NCI-H226 (cell line): ENCODE measurements around the gene RHBDD2.
"Not testable (repeated sequence)": the region's sequence is repeated elsewhere in the genome, so short reads cannot be mapped to it uniquely, and the experiment has no call there.

Experiments used
- DNase-seq: peaks from one replicate; pipeline ENCODE4 v3.0.0-alpha.2; 2015

RHBDD2 gene

DNA sequence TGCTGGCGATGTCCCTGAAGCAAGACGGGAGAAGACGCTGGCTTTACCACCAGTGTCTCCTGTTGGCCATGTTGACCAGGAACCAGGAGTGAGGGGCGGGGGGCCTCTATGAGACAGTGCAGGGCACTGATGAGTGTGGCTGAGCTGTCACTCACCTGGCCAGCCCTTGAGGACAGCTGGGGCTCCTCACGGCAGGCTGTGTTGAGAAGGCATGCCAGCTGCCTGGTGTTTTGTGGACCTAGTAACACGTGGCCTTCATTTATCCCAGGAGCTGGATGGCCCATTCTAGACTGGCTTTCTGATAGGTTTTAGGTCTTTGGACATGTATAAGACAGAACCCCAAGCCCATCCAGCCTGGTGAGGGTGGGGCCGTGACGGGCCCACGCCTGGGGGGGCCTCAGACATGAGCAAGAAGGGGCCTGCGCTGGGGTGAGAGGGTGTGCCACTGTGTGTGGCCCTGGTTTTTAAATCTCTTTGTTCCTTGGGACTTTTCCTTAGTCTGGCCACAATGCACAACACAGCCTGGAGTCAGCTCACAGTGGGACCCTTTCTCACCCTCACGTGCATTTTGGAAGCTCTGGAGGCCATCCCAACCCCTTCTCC lies 10.5 kb downstream of the RHBDD2 start:
- DNase-seq: no peak

DNA sequence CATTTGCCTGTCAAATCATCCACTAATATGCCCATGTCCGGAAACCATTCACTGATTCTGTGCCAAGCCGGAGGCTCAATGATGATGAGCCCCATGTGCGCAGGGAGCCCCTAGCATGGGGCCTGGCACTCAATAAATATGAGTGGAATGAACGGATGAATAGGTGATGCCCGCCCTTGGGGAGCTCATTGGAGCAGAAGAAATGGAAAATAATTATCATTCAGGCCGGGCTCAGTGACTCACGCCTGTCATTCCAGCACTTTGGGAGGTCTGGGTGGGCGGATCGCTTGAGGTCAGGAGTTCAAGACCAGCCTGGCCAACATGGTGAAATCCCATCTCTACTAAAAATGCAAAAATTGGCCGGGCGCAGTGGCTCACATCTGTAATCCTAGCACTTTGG lies 11.0 kb downstream of the RHBDD2 start:
- peak; percentile 24 for DNase-seq

DNA sequence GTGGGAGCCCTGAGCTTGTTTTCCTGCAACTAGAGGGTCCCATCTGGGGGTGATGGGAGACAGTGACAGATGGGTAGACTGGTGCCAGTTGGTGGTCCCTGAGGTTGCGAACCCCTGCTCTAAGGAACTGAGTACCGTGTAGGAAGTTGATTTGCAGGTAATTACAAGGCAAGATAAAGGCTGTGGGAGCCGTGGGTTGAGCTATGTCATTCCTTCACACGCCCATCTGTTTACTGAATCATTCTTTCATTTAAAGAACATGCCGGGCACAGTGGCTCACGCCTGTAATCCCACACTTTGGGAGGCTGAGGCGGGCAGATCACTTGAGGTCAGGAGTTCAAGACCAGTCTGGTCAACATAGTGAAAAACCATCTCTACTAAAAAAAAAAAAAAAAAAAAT lies 12.4 kb downstream of the RHBDD2 start:
- DNase-seq: not testable (repeated sequence)

DNA sequence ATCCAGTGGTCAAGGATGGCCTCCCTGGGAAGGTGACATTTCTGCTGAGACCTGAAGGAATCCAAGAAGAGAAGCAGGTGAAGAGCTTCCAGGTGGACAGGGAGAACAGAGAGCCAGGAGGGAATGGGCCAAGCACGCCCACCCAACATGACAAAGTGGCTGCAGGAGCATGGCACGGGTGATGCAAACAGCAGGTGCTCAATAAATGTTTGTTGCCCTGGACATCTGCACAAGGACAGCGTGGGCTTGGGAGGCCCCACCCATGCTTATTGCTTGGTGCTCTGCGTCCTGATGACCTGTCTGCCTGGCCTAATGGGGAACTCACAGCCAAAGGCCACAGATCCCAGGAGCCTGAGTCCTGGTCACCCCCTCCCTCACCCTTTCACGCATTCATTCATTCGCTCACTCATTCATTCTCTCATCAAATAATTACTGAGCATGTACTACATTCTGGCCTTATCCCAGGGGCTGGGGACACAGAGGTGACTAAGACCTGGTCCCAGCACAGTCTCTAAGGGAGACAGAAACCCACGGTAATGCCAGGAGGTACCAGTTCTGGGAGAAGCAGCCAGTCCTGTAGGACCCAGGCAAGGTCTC lies 13.1 kb downstream of the RHBDD2 start:
- DNase-seq: no peak

DNA sequence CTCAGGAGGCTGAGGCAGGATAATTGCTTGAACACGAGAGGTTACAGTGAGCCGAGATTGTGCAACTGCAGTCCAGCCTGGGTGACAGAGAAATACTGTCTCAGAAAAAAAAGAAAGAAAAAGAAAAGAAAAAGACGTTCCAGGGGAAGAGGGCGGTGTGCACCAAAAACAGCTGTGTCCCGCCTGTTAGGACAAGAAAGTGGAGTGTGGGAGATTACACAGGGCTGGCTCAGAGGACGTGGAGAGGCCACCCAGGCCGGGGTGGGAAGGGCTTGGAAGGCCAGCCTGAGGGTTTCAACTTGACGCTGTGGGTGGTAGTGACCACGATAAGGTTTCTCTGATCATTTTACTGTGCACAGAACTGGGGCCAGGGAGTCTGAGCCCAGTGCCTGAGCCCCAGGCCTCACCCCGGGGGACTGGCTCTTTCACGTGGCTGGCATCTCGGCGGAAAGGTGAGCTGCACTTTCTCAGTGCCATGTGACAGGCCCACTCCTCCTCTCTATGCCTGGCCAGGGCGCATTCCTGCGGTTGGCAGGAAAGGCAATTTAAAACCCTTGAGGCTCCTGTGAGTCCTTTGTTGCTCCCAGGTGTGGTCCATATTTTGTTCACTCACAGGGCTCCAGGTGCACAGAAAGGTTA lies 13.9 kb downstream of the RHBDD2 start:
- no peak for DNase-seq

DNA sequence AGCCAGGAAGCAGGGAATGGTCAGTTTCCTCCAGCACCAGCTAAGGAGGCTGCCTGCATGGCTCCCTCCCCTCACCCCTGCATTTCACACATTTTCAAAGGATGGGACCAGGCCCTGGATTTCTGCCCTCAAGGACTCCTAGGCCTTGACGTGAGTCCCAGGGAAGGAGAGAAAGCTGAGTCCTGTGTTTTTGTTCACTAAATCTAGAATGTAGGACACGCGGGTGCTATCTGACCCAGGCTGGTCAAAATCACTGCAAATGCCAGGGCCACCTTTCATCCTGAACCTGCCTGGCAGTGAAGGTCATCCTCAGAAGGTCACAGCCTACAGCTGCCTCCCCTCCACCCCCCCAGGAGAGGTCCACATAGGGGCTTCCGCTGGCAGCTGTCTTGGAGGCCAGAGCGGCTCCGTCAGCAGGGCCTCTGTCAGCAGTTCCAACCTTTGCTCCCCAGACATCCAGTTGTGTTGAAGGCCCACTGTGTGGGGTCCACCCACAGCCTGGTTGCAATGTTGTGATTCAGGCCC lies 18.0 kb downstream of the RHBDD2 start:
- no peak for DNase-seq

DNA sequence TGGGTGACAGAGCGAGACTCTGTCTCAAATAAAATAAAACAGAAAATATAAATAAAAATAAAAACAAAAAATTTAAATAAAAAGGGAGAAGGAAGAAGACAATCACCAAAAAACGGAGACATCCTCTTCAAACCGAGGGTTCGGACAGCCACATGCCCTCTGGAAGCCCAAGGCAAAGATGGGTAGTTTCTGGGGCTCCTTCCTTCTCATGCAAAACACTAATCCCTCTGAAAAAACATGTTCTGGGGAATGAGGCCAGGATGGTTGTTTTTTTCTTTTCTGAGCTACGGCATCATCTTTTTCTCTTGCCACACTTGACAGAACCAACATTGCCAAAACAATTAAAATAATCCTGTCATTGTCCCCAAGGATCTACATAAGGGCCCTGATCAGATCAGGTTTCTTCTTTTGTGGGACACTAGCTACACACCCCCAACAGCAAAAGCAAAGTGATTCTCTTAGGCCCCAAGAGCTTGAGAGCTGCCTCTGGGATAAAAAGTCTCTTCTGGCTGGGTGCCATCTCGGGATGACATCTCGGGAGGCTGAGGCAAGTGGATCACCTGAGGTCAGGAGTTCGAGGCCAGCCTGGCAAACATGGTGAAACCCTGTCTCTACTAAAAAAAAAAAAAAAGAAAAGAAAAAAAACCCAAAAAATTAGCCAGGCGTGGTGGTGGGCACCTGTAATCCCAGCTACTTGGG lies 21.9 kb downstream of the RHBDD2 start:
- DNase-seq: no peak

DNA sequence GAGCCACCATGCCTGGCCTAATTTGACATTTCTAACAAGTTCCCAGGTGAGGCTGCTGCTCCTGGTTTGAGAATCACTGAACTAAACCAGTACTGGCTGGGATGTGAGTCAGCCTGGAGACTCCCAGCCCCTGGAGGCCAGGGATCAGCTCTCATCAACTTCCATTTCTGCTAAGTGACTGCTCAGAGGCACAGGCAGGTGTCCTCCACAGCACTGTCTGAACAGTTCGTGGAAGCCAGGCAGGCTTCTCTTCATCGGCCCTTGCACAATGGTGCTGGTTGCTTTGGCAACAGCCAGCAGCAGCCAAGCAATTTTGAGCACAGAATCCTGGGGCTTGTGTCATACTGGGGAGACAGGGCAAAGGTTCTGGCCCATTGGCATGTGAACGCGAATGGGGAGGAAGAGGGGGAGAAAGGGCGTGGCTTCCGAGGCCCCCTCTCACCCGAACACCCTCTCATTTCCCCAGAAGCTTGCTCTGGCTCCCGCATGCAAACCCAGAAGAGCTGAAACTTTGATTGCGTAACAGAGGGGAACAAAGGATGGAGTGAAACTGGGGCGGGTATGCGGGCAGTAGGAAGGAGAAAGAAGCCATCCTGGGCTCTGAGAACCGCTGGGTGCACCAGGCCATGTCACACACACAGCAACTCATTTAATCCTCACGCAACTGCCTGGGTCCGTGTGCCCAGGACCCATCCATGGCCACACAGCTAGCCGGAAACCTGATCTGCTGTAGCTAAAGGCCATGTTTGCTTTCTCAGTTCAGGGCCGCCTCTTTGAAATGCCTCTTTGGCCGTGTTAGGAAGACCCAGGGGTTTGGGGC lies 27.2 kb downstream of the RHBDD2 start:
- DNase-seq: peak; percentile 51

DNA sequence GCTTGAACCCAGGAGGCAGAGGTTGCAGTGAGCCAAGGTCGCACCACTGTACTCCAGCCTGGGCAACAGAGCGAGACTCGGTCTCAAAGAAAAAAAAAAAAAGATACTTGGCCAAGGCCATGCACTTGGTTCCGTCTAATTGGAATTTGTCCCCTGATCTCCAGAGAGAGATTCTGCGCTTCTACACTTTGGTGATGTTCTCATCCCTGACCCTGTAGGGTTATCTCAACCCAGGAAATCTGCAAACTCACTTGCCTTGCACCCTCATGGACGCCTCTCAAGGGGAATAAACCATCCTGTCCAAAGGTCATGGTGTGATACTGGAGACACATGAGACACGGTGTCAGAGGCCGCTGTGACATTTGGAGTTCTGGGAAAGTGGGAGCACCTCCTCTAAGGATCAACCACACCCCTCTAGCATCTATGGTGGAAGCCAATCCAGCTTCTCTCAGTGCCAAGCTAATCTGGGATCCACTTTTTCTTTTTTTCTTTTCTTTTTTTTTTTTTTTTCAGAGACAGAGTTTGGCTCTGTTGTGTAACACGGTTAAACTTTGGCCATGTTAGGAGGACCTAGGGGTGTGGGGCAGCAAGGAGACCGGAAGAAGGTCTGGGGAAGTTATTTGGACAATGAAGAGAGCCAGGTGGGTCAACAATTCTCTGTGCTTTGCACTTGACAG lies 28.3 kb downstream of the RHBDD2 start:
- DNase-seq: no peak

DNA sequence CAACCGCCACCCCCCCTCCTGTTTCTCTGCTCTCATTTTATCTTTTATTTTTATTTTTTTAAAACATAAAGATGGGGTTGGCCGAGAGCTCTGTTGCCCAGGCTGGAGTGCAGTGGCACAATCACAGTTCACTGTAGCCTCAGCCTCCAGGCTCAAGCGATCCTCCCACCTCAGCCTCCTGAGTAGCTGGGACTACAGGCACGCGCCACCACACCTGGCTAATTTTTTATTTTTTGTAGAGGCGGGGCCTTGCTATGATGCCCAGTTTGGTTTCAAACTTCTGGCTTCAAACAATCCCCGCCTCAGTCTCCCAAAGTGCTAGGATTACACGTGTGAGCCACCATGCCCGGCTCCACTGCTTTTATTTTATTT lies 28.8 kb downstream of the RHBDD2 start:
- not testable (repeated sequence) for DNase-seq

DNA sequence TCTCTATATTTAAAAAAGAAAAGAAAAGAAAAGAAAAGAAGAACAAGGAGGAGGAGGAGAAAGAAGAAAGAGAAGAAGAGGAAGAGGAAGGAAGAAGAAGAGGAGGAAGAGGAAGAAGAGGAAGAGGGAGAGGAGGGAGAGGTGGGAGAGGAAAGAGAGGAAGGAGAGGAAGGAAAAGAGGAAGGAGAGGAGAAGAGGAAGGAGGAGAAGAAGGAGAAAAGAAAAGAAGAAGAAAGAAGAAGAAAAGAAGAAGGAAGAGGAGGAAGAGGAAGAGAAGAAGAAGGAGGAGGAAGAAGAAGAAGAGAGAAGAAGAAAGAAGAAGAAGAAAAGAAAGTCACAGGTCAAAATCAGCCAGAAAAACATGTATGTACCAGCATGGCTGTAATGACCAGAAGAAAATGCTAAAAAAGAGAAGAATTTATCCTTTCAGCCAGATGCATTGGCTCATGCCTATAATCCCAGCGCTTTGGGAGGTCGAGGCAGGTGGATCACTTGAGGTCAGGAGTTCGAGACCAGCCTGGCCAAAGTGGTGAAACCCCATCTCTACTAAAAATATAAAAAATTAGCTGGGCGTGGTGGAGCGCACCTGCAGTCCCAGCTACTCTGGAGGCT lies 30.8 kb downstream of the RHBDD2 start:
- no peak for DNase-seq

DNA sequence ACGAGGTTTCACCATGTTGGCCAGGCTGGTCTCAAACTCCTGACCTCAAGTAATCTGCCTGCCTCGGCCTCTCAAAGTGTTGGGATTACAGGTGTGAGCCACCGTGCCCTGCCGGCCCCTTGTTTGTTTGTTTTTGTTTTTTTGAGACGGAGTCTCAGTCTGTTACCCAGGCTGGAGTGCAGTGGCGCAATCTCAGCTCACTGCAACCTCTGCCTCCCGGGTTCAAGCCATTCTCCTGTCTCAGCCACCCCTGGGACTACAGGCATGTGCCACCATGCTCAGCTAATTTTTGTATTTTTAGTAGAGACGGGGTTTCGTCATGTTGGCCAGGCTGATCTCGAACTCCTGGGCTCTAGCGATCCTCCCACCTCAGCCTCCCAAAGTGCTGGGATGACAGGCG lies 32.4 kb downstream of the RHBDD2 start:
- not testable (repeated sequence) for DNase-seq

DNA sequence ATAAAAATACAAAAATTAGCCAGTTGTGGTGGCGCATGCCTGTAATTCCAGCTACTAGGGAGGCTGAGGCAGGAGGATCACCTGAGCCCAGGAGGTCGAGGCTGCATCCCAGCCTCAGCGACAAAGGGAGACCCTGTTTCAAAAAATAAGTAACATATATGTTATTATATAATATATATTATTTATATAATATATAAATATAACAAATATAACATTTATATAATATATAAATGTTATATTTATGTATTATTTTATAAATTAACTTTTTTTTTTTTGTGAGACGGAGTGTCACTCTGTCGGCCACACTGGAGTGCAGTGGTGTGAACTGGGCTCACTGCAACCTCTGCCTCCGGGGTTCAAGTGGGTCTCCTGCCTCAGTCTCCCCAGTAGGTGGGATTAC lies 34.6 kb downstream of the RHBDD2 start:
- no peak for DNase-seq

DNA sequence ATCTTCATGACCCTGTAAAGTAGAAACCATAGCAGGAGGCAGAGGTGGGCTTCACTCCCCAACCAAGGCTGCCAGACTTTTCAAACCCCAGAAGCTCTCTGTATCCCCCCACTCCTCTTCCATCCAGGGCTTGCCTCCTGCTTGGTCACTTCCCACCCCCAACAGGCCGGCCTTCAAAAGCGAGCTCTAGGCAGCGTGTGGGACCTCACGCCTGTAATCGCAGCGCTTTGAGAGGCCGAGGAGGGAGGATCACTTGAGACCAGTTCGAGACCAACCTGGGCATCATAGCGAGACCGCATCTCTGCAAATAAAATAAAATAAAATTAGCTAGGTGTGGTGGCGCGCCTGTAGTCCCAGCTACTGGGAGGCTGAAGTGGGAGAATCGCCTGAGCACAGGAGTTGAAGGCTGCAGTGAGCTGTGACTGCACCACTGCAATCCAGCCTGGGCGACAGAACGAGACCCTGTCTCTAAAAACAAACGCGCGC lies 35.4 kb downstream of the RHBDD2 start:
- DNase-seq: no peak

DNA sequence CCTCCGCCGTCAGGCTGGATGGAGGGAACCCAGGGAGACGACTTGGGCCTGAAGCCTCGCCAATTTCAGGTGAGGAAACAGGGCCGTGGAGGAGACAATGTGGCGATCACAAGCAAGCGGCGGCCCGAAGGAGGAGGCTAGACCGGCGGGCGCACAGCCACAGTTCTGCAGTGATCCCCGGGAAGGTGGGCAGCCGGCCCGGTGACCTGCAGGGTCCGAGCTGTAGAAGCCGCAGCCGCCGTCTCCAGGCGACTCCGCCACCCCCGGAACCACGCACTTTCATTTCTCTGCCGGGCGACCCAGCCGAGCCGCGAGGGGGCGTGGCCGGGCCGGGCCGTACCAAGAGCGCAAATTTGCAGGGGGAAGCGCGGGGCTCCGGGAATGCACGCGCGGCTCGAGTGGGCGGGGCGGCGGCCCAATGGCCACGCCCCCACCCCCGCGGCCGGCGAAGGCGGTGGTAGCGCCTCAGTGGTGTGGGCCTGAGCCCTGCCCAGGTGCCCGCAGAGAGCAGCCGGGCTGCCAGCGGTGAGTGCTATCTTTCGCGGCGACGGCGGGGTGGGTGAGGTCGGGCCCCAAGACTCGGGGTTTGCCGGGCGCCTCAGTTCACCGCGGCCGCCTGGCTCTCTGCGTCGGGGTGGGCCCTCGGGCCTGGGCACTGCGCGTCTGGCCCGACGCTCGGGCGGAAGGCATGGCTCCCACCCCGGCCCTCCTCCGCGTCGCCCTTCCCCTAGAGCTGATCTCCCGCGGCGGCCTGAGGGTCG lies 36.0 kb downstream of the RHBDD2 start, which contains the start of gene POR:
TSS of gene POR (plus strand) at position 501 of the 761 bp plus-strand sequence. CDS start 38,847 bp downstream, outside the sequence.
- DNase-seq: peak; percentile 88

DNA sequence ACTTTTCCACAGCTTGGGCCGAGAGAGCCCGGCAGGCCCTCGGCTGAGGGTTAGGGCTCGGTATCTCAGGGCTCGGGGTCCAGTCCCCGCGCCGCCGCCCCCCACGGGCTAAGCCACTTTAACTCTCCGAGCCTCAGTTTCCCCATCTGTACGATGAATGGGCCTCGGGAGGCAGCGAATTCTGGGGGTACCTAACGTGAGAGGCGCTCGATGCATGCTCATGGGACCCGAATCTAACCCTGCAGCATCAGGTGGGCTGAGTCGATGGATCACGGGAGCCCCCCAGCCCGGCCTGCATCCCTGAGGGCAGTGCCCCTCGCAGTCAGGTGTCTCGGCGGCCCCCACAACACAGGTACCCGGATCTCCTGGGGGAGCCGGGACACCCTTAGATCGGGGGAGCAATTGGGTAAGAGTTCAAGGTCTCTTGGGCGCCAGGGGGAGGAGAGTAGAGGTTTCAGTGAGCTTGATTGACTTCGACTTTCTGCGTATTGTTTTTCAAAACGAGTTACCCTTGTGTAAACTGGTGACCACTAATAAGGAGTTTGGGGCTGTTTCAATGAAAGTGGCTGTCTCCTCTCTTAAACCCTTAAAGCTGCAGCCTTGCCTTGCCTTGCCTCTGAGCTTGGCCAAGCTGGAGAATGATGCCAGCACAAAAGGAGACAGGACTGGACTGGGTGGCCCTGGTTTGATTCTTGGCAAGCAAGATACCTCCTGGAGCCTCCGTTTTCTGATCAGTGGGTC lies 36.8 kb downstream of the RHBDD2 start:
- DNase-seq: no peak

DNA sequence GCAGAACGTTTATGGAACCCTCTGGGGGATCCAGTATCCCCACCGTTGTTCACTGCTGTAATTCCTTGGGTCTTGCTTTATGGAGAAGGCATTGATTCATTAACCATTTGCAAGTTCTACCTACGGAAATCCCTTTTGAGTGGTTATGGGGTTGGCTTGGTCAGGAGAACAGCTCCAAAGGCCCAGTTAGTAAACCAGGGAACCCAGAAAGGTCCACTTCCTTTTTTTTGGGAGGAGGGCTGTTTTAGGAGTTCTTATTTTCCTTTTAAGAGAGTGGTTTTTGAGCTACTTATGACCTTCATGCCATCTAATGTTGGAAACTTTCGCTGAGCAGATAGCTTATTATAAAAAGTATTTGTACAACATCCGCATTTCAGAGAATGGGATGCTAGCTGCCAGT lies 37.4 kb downstream of the RHBDD2 start:
- DNase-seq: no peak

DNA sequence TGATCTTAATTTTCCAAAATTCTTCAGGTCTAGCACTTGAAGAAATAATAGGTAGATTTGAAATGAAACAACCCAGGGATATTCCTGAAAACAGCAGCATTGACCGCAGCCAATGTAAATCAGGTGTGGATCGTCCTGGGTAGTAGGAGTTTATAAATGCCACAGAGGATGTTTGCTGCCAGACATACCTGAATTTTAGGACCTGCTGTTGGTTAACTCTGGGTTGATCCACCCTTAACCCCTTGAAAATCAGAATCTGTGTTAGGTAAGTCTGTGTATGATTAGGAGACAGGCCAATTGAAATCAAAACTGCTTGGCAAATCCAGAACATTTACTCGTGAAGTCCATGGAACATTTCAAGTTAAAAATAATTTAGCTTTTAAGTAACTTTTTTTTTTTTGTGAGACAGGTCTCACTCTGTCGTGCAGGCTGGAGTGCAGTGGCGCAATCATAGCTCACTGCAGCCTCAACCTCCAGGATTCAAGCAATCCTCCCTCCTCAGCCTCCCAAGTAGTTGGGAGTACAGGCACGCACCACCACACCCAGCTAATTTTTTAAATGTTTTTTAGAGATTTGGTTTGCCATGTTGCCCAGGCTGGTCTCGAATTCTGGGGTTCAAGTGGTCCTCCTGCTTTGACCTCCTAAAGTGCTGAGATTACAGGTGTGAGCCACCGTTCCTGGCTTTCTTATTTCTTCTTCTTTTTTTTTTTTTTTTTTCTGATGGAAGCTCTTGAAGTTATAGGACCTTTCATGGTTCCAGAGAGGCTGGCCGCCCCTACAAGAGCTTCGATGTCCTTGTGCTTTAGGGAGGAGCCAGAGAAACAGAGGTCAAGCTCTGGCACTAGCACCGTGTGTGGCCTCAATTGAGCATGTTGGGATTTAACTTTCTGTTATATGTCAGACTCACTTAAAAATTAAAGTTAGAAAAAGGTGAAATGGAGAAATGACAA lies 38.1 kb downstream of the RHBDD2 start:
- no peak for DNase-seq
